Stomach (tissue), 4 donors: Measurements from ENCODE around the gene GMDS.

ENCODE experiments used
- CTCF ChIP-seq, 7 experiments: fragments of 450-650 bp in 4 of 7; fragments of 200-600 bp in 3 of 7; sonication (generic) in 3 of 7; IDR thresholded peaks; one replicate each; pipeline ENCODE4 v1.5.1; 2016 to 2019; ENCODE audit warnings: antibody characterized with exemption in 7 of 7, control low read depth in 2 of 7, mild to moderate bottlenecking in 1 of 7
- POLR2A ChIP-seq, 4 donors: fragments of 450-650 bp; IDR thresholded peaks; one replicate each; pipeline ENCODE4 v1.6.1; 2016; ENCODE audit warnings: antibody characterized with exemption in 4 of 4, control low read depth in 2 of 4, mild to moderate bottlenecking in 1 of 4, moderate library complexity in 1 of 4
- POLR2AphosphoS5 ChIP-seq, 3 donors: sonication (generic); formaldehyde crosslinking; IDR thresholded peaks; one replicate each; pipeline ENCODE4 v1.6.1; 2016; ENCODE audit warnings: antibody characterized with exemption in 3 of 3

- TF ChIP-seq POLR2A (IDR thresholded peaks at IDR 0.05) (no peak), POLR2AphosphoS5 (IDR thresholded peaks at IDR 0.05) (no peak), CTCF (IDR thresholded peaks at IDR 0.05) (peak in 1 of 7 experiments; percentile 7)
Observed at GRCh38 chr6:2037237-2037926, 208.0 kb downstream of the GMDS start.
